ENCODE data around the gene PNPLA7. TPM values are rescaled to one million over a fixed set of nuclear protein-coding genes. Genes with fewer than 3 reads are reported as not detected.
A peak's percentile ranks its signal among the peaks of the same experiment; 100 is the strongest.
"Not testable (repeated sequence)": the region's sequence is repeated elsewhere in the genome, so short reads cannot be mapped to it uniquely, and the experiment has no call there.

PNPLA7 gene
- 10 to 100 TPM; 10.1 to 23.6 (median 11.6) TPM for total RNA-seq

DNA sequence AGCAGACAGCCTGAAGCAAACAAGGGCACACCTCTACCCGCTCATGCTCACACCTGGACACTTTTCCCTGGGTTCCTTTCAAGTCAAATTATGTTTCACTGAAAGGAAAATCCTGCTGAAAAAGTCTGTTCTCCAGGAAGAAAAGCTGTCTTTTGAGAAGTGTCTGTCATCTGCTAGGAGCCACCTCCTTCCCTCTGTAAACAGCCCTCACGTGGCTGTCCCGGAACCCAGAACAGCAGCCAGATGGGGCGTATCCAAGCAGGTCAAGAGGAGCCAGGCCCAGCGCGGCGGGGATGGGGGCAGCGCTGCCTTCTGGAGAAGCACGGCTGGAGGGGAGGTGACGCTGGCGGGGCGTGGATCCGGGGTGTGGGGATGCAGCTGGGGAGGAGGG, at the start of gene PNPLA7:
Gene PNPLA7, minus strand, starts transcription at position 172 of the 391 bp plus-strand sequence. CDS start 205 bp downstream, outside the sequence.
- WGBS, 2 donors, result 0 to 9% methylated on average over 3 of the region's 13 CpGs
- intact Hi-C loops (cut with DNase I), result loop anchor here (10.0 kb wide), 1 partner anchor 65 kb away; the partner anchor contains the start of gene EHMT1
- peaks cover 27 to 29% of the 10 kb centered on the region in 2 donors for H3K4me1 ChIP-seq

DNA sequence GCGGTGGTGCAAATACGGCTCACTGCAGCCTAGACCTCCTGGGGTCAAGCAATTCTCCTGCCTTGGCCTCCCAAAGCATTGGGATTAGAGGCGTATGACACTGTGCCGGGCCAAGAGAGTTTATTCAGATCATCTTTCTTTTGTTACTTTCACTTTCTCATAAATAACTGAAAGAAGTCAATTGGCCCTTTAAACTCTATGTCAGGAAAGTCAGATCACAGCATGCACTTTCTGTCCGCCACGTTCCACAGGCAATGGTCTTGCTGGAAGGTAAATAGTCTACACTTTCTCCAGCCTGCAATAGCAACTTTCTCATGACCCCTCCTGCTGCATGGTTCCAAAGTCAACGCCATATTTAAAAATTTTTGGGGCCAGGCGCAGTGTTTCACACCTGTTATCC, 48.7 kb upstream of the PNPLA7 start:
- WGBS, 2 donors, result 78 to 81% methylated on average over 8 of the region's 8 CpGs
- Histone ChIP-seq H3K4me3 (replicated peaks in 1 of 3) (no peak overlapping the region), H3K9me3 (no peaks in the 10 kb centered on the region), H3K4me1 (peaks cover 0 to under 1% of the 10 kb centered on the region in 2 donors), H3K27ac (no peak overlapping the region), H3K27me3 (no peaks in the 10 kb centered on the region), H3K36me3 (no peaks in the 10 kb centered on the region)
- TF ChIP-seq, protein P1, sequence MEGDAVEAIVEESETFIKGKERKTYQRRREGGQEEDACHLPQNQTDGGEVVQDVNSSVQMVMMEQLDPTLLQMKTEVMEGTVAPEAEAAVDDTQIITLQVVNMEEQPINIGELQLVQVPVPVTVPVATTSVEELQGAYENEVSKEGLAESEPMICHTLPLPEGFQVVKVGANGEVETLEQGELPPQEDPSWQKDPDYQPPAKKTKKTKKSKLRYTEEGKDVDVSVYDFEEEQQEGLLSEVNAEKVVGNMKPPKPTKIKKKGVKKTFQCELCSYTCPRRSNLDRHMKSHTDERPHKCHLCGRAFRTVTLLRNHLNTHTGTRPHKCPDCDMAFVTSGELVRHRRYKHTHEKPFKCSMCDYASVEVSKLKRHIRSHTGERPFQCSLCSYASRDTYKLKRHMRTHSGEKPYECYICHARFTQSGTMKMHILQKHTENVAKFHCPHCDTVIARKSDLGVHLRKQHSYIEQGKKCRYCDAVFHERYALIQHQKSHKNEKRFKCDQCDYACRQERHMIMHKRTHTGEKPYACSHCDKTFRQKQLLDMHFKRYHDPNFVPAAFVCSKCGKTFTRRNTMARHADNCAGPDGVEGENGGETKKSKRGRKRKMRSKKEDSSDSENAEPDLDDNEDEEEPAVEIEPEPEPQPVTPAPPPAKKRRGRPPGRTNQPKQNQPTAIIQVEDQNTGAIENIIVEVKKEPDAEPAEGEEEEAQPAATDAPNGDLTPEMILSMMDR (IDR thresholded peaks at IDR 0.05), result no peak
- TF ChIP-seq POLR2A (IDR thresholded peaks at IDR 0.05), result no peak
- no peak for DNase-seq
- intact Hi-C loops (cut with DNase I), result no loop called here

More for the DNA sequence above, at the start of gene PNPLA7:
- TF ChIP-seq, protein P1 (IDR thresholded peaks at IDR 0.05), result no peak
- peak in 1 of 2 donors; percentile 41 for TF ChIP-seq POLR2A (IDR thresholded peaks at IDR 0.05)
- H3K36me3 ChIP-seq, result no peaks in the 10 kb centered on the region
- H3K27me3 ChIP-seq, result no peaks in the 10 kb centered on the region
- peak within 1 kb of the TSS; percentile 6 to 78 (median 50) for H3K4me3 ChIP-seq (replicated peaks in 1 of 3)
- H3K27ac ChIP-seq, result peak within 1 kb of the TSS; percentile 87 to 93 (median 89)
- peak; percentile 97 to 98 for DNase-seq
- H3K9me3 ChIP-seq, result no peaks in the 10 kb centered on the region

GRCh38 chr9:137596577-137596976, 46.4 kb upstream of the PNPLA7 start:
- H3K4me3 ChIP-seq (replicated peaks in 1 of 3); intact Hi-C loops (cut with DNase I); H3K27ac ChIP-seq; H3K27me3 ChIP-seq; DNase-seq; H3K36me3 ChIP-seq; H3K9me3 ChIP-seq: not testable (repeated sequence)
- WGBS, 2 donors, result 95 to 96% methylated on average over 7 of the region's 7 CpGs
- H3K4me1 ChIP-seq, result peaks cover 0 to 15% of the 10 kb centered on the region in 2 donors

GRCh38 chr9:137593176-137593575, 43.0 kb upstream of the PNPLA7 start:
- DNase-seq, result peak; percentile 93 to 94
- TF ChIP-seq, protein P1 (IDR thresholded peaks at IDR 0.05), result no peak
- TF ChIP-seq POLR2A (IDR thresholded peaks at IDR 0.05), result no peak
- Histone ChIP-seq H3K27ac (peak overlapping the region; percentile 0 to 78 (median 68)), H3K9me3 (no peaks in the 10 kb centered on the region), H3K4me3 (replicated peaks in 1 of 3) (no peak overlapping the region), H3K36me3 (no peaks in the 10 kb centered on the region), H3K27me3 (no peaks in the 10 kb centered on the region), H3K4me1 (peaks cover 10 to 31% of the 10 kb centered on the region in 2 donors)
- 29 to 54% methylated on average over 12 of the region's 12 CpGs for WGBS, 2 donors
- intact Hi-C loops (cut with DNase I), result no loop called here

DNA sequence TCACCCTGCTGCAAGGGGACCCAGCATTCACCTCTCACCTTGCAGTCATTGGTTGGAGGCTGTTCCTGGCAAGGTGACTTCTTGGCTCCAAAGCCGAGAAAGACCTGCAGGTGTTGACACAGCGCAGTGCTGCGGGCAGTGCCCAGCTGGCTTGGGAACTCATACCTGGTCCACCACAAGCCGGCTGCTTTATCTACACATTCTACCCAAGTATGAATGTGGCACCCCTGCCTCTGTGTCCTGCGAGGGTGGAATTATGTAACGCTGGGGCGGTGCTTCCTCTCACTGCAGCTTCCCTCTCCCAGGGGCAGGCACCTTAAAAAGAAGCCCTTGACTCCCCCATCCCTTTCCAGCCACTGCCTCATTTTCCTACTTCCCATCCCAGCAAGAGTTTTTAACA, 42.6 kb upstream of the PNPLA7 start:
- H3K9me3 ChIP-seq, result no peaks in the 10 kb centered on the region
- TF ChIP-seq, protein P1 (IDR thresholded peaks at IDR 0.05), result no peak
- TF ChIP-seq POLR2A (IDR thresholded peaks at IDR 0.05), result no peak
- H3K4me1 ChIP-seq, result peaks cover 10 to 31% of the 10 kb centered on the region in 2 donors
- no peak overlapping the region for H3K4me3 ChIP-seq (replicated peaks in 1 of 3)
- no peaks in the 10 kb centered on the region for H3K27me3 ChIP-seq
- H3K27ac ChIP-seq, result peak overlapping the region; percentile 0 to 78 (median 68)
- DNase-seq, result peak; percentile 77 to 85
- WGBS, 2 donors, result 16 to 31% methylated on average over 5 to 7 of the region's 7 CpGs
- H3K36me3 ChIP-seq, result no peaks in the 10 kb centered on the region
- intact Hi-C loops (cut with DNase I), result no loop called here

Measured in thyroid gland (tissue), 4 donors.